Endothelial cell of umbilical vein (primary cell): ENCODE data around the gene KCNS1. TPM values are rescaled to one million over a fixed set of nuclear protein-coding genes. Genes with fewer than 3 reads are reported as not detected.

Experiments used
- BruUV-seq: library from RNA; stranded (reverse); fragments of 400-500 nt; replicated peaks from 2 replicates; lab custom pipeline; 2021; lab: Mats Ljungman, UMichigan
- CTCF ChIA-PET: fragments of 300-600, 350-600 bp; sonication (Branson Sonifier 250); formaldehyde crosslinking; loops from one replicate; lab custom pipeline; 2021; ENCODE audit warnings: antibody characterized with exemption, inconsistent platforms; lab: Charles Lee
- POLR2A ChIA-PET: fragments of 300-600, 350-600 bp; sonication (Branson Sonifier 250); formaldehyde crosslinking; loops from one replicate; lab custom pipeline; 2021; ENCODE audit warnings: antibody characterized with exemption, inconsistent platforms; lab: Charles Lee
- DNase-seq: peaks from one replicate; pipeline ENCODE4 v3.0.0-alpha.2; 2011; ENCODE audit warnings: low read depth, low spot score
- FAIRE-seq: peaks from 2 replicates; lab custom pipeline; 2011; peaks lifted over from hg19 to GRCh38; lab: Jason Lieb, UNC
- H2AFZ ChIP-seq: 2 replicates; pipeline ENCODE4 v1.6.0; 2012; ENCODE audit warnings: low read depth, low read length, control low read depth, inconsistent platforms
- H3K27ac ChIP-seq: 2 replicates; pipeline ENCODE4 v1.5.1; 2011; ENCODE audit warnings: low read depth, mild to moderate bottlenecking, control low read depth, low read length, moderate library complexity; ENCODE audit not compliant: insufficient read depth
- H3K27me3 ChIP-seq, 2 experiments: 2 replicates each; pipeline versions ENCODE4 v1.6.0 to v1.6.1; 2011; ENCODE audit warnings: low read length in 2 of 2, mixed read lengths in 1 of 2; ENCODE audit not compliant: control insufficient read depth in 2 of 2, insufficient read depth in 2 of 2
- H3K36me3 ChIP-seq, 2 experiments: 2 replicates in 1 of 2; 3 replicates in 1 of 2; pipeline ENCODE4 v1.5.1; 2011; ENCODE audit warnings: low read length in 2 of 2, mild to moderate bottlenecking in 1 of 2, moderate library complexity in 1 of 2; ENCODE audit not compliant: control insufficient read depth in 2 of 2, insufficient read depth in 2 of 2; ENCODE audit errors: extremely low read depth in 1 of 2
- H3K4me1 ChIP-seq: 3 replicates; pipeline ENCODE4 v1.5.1; 2011; ENCODE audit warnings: mild to moderate bottlenecking, low read length; ENCODE audit not compliant: control insufficient read depth, insufficient read depth; ENCODE audit errors: extremely low read depth
- H3K4me2 ChIP-seq: 2 replicates; pipeline ENCODE4 v1.6.1; 2011; ENCODE audit warnings: low read length, control low read depth, mixed read lengths; ENCODE audit not compliant: insufficient read depth
- H3K4me3 ChIP-seq, 3 experiments: fragments of 200-600 bp in 1 of 3; sonication (generic), shearing (Covaris generic) in 1 of 3; replicated peaks in 1 of 3; 2 replicates each; pipeline ENCODE4 v1.5.1; 2011 to 2016; ENCODE audit warnings: control low read depth in 3 of 3, low read length in 3 of 3, mild to moderate bottlenecking in 2 of 3, inconsistent platforms in 1 of 3, low read depth in 1 of 3, moderate library complexity in 1 of 3; ENCODE audit not compliant: insufficient read depth in 1 of 3
- H3K79me2 ChIP-seq: 2 replicates; pipeline ENCODE4 v1.6.0; 2012; ENCODE audit warnings: low read length, inconsistent platforms; ENCODE audit not compliant: control insufficient read depth, insufficient read depth
- H3K9ac ChIP-seq: replicated peaks from 2 replicates; pipeline ENCODE3; 2011; ENCODE audit warnings: low read length, control low read depth; ENCODE audit not compliant: insufficient read depth; ENCODE audit errors: extremely low read depth
- H3K9me1 ChIP-seq: replicated peaks from 3 replicates; pipeline ENCODE4 v1.6.0; 2011; ENCODE audit warnings: mild to moderate bottlenecking, low read length; ENCODE audit not compliant: control insufficient read depth, insufficient read depth; ENCODE audit errors: extremely low read depth
- H3K9me3 ChIP-seq: replicated peaks from 2 replicates; pipeline ENCODE4 v1.5.1; 2012; ENCODE audit warnings: low read length, inconsistent platforms; ENCODE audit not compliant: control insufficient read depth, insufficient read depth
- H4K20me1 ChIP-seq: replicated peaks from 2 replicates; pipeline ENCODE3; 2011; ENCODE audit warnings: mild to moderate bottlenecking, low read length; ENCODE audit not compliant: control insufficient read depth, insufficient read depth; ENCODE audit errors: extremely low read depth
- EZH2 ChIP-seq: IDR thresholded peaks from 2 replicates; pipeline ENCODE4 v1.6.1; 2012; ENCODE audit warnings: borderline replicate concordance, low read depth, mild to moderate bottlenecking, moderate library complexity, low read length, inconsistent platforms; ENCODE audit not compliant: severe bottlenecking
- FOS ChIP-seq: IDR thresholded peaks from 2 replicates; pipeline ENCODE4 v1.6.1; 2011; ENCODE audit warnings: mild to moderate bottlenecking, low read length, moderate library complexity, borderline replicate concordance; ENCODE audit not compliant: insufficient read depth
- GATA2 ChIP-seq: IDR thresholded peaks from 2 replicates; pipeline ENCODE4 v1.7.0; 2011; ENCODE audit warnings: low read depth, mild to moderate bottlenecking, moderate library complexity, mixed read lengths, low read length; ENCODE audit not compliant: insufficient read length, insufficient read depth
- JUN ChIP-seq: IDR thresholded peaks from 2 replicates; pipeline ENCODE4 v1.6.1; 2011; ENCODE audit warnings: borderline replicate concordance, low read depth; ENCODE audit not compliant: insufficient read length, insufficient read depth
- MYC ChIP-seq: IDR thresholded peaks from one replicate; pipeline ENCODE4 v1.6.1; 2011; ENCODE audit warnings: mild to moderate bottlenecking, low read depth, low read length
- POLR2A ChIP-seq: IDR thresholded peaks from 2 replicates; pipeline ENCODE4 v1.6.1; 2012; ENCODE audit warnings: low read depth, mild to moderate bottlenecking, control low read depth, low read length
- POLR2AphosphoS5 ChIP-seq: IDR thresholded peaks from 2 replicates; pipeline ENCODE4 v1.6.1; 2012; ENCODE audit warnings: low read depth, mild to moderate bottlenecking, control low read depth, low read length, moderate library complexity; ENCODE audit not compliant: insufficient read depth
- dilution Hi-C: fragments of 300-500 bp; cut with MboI; formaldehyde crosslinking; loops from one replicate; pipeline ENCODE4 v1.15.0; 2019; ENCODE audit warnings: low sequenced_read_pairs; ENCODE audit not compliant: extremely low pct_ligation_motif_present
- intact Hi-C: fragments of 100-400 bp; cut with micrococcal nuclease; formaldehyde crosslinking; loops from one replicate; pipeline ENCODE4 v1.10.0; 2022
- polyA plus RNA-seq, 4 experiments: library from polyadenylated mRNA; depleted of rRNA in 3 of 4; stranded (reverse) in 3 of 4; unstranded in 1 of 4; fragments of >200 nt; gene quantifications; 2 replicates each; pipeline versions ENCODE4 v1.2.1 to v1.2.3, GENCODE V29; 2011 to 2012; ENCODE audit warnings: missing spikeins in 1 of 4
- total RNA-seq: library from RNA; stranded (reverse); gene quantifications from 2 replicates; pipeline ENCODE4 v1.2.3, GENCODE V29; 2021
- TF ChIP-seq, protein P1 (sequence below), 2 donors: IDR thresholded peaks; 1 replicate in 1 of 2; 2 replicates in 1 of 2; pipeline ENCODE4 v1.5.1; 2011; ENCODE audit warnings: low read length in 2 of 2, mild to moderate bottlenecking in 2 of 2, moderate library complexity in 2 of 2, control low read depth in 1 of 2, inconsistent platforms in 1 of 2, low read depth in 1 of 2; ENCODE audit not compliant: insufficient read depth in 1 of 2; ENCODE audit errors: extremely low read depth in 1 of 2
- TF ChIP-seq, protein P2 (sequence below): IDR thresholded peaks from 2 replicates; pipeline ENCODE4 v1.6.1; 2011; ENCODE audit not compliant: insufficient read depth, insufficient read length

The KCNS1 gene
- total and polyA plus RNA-seq, 2 donors (not counting 3 experiments of a cell fraction or from before 2014, with no cell fraction given), result 0.14 to 0.29 TPM

GRCh38 chr20:45103072-45103471 lies 2.1 kb upstream of the KCNS1 start:
- intact Hi-C loops (no loop called here), dilution Hi-C loops (no loop called here)
- no peaks in the 10 kb centered on the region for H3K79me2 ChIP-seq
- no TSS peak for BruUV-seq
- H3K9ac ChIP-seq, result no peak overlapping the region
- ChIA-PET CTCF (interaction anchor here (1.0 to 12.2 kb wide), 6 partner anchors 9 to 668 kb away, joined by 3 to 411 read pairs (median 4); no protein-coding TSS in a partner anchor), POLR2A (no interaction called here)
- H3K4me1 ChIP-seq, result peaks cover 3% of the 10 kb centered on the region
- no peak overlapping the region for H3K27ac ChIP-seq
- TF ChIP-seq EZH2 (no peak), FOS (no peak), MYC (no peak), JUN (no peak), GATA2 (no peak), POLR2A (no peak), POLR2AphosphoS5 (no peak)
- TF ChIP-seq, protein P1, sequence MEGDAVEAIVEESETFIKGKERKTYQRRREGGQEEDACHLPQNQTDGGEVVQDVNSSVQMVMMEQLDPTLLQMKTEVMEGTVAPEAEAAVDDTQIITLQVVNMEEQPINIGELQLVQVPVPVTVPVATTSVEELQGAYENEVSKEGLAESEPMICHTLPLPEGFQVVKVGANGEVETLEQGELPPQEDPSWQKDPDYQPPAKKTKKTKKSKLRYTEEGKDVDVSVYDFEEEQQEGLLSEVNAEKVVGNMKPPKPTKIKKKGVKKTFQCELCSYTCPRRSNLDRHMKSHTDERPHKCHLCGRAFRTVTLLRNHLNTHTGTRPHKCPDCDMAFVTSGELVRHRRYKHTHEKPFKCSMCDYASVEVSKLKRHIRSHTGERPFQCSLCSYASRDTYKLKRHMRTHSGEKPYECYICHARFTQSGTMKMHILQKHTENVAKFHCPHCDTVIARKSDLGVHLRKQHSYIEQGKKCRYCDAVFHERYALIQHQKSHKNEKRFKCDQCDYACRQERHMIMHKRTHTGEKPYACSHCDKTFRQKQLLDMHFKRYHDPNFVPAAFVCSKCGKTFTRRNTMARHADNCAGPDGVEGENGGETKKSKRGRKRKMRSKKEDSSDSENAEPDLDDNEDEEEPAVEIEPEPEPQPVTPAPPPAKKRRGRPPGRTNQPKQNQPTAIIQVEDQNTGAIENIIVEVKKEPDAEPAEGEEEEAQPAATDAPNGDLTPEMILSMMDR (IDR thresholded peaks at IDR 0.05; ENCODE audit: extremely low read depth in 1 of 2, insufficient read depth in 1 of 2, low read depth in 1 of 2, low read length in 2 of 2), result no peak
- TF ChIP-seq, protein P2, sequence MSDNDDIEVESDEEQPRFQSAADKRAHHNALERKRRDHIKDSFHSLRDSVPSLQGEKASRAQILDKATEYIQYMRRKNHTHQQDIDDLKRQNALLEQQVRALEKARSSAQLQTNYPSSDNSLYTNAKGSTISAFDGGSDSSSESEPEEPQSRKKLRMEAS, result no peak
- H3K36me3 ChIP-seq, result no peaks in the 10 kb centered on the region
- no peaks in the 10 kb centered on the region for H4K20me1 ChIP-seq
- no peaks in the 10 kb centered on the region for H3K9me1 ChIP-seq
- no peak overlapping the region for H3K4me2 ChIP-seq
- H2AFZ ChIP-seq, result no peak overlapping the region
- no peaks in the 10 kb centered on the region for H3K9me3 ChIP-seq
- H3K27me3 ChIP-seq, result peaks cover 8 to 19% of the 10 kb centered on the region in 2 experiments
- DNase-seq (no peak), FAIRE-seq (no peak)
- no peak overlapping the region for H3K4me3 ChIP-seq
